H1 (cell line): ENCODE data around the gene KCNMA1. TPM values are rescaled to one million over a fixed set of nuclear protein-coding genes. Genes with fewer than 3 reads are reported as not detected.
A peak's percentile ranks its signal among the peaks of the same experiment; 100 is the strongest.

ENCODE experiments used
- CTCF ChIA-PET: fragments of 300-600 bp; sonication (Branson Sonifier 250); formaldehyde crosslinking; loops from one replicate; lab custom pipeline; 2021; ENCODE audit not compliant: partially characterized antibody; lab: Charles Lee
- POLR2A ChIA-PET: fragments of 300-600 bp; sonication (Branson Sonifier 250); formaldehyde crosslinking; loops from one replicate; lab custom pipeline; 2021; ENCODE audit warnings: inconsistent platforms; ENCODE audit not compliant: partially characterized antibody; lab: Charles Lee
- DNase-seq, 2 experiments: peaks; one replicate each; pipeline versions ENCODE4 v3.0.0 to v3.0.0-alpha.2; 2010 to 2022; ENCODE audit warnings: low spot score in 2 of 2, low read depth in 1 of 2, mixed read lengths in 1 of 2
- FAIRE-seq: peaks from 2 replicates; lab custom pipeline; 2011; peaks lifted over from hg19 to GRCh38; lab: Jason Lieb, UNC
- H2AFZ ChIP-seq: 2 replicates; pipeline ENCODE4 v1.8.1; 2012; ENCODE audit warnings: low read length, inconsistent platforms
- H2AK5ac ChIP-seq: 2 replicates; pipeline ENCODE4 v1.6.1; 2013; ENCODE audit warnings: low read depth, low read length
- H2BK120ac ChIP-seq: replicated peaks from 2 replicates; pipeline ENCODE3; 2013; ENCODE audit warnings: low read depth, low read length, inconsistent platforms
- H2BK12ac ChIP-seq: 2 replicates; pipeline ENCODE4 v1.6.1; 2013; ENCODE audit warnings: low read depth, low read length
- H2BK15ac ChIP-seq: 2 replicates; pipeline ENCODE4 v1.6.1; 2013; ENCODE audit warnings: low read length
- H2BK20ac ChIP-seq: 2 replicates; pipeline ENCODE4 v1.6.1; 2013; ENCODE audit warnings: low read length
- H2BK5ac ChIP-seq: 2 replicates; pipeline ENCODE4 v1.6.1; 2013; ENCODE audit warnings: low read depth, low read length
- H3K14ac ChIP-seq: 2 replicates; pipeline ENCODE4 v1.6.1; 2013; ENCODE audit warnings: inconsistent platforms; ENCODE audit not compliant: insufficient read length
- H3K18ac ChIP-seq: 2 replicates; pipeline ENCODE4 v1.6.1; 2013; ENCODE audit warnings: low read length; ENCODE audit errors: extremely low read depth
- H3K23ac ChIP-seq: 2 replicates; pipeline ENCODE4 v1.6.1; 2013; ENCODE audit warnings: inconsistent platforms; ENCODE audit not compliant: insufficient read length
- H3K23me2 ChIP-seq: 2 replicates; pipeline ENCODE4 v1.6.1; 2013; ENCODE audit warnings: low read depth, low read length
- H3K27ac ChIP-seq: 2 replicates; pipeline ENCODE4 v1.6.1; 2011; ENCODE audit warnings: low read depth, low read length, inconsistent platforms
- H3K27me3 ChIP-seq, 4 experiments: replicated peaks in 1 of 4; 1 replicate in 1 of 4; 2 replicates in 3 of 4; pipeline versions ENCODE4 v1.6.1 to v1.8.1; 2011 to 2013; ENCODE audit warnings: low read length in 3 of 4, mild to moderate bottlenecking in 3 of 4, inconsistent platforms in 2 of 4, mixed read lengths in 2 of 4, moderate library complexity in 1 of 4; ENCODE audit not compliant: control insufficient read depth in 3 of 4, insufficient read depth in 3 of 4; ENCODE audit errors: extremely low read depth in 1 of 4
- H3K36me3 ChIP-seq, 4 experiments: 2 replicates each; pipeline versions ENCODE4 v1.6.1 to v1.8.1; 2011 to 2013; ENCODE audit warnings: mild to moderate bottlenecking in 4 of 4, low read length in 3 of 4, moderate library complexity in 2 of 4, control low read depth in 1 of 4, inconsistent platforms in 1 of 4; ENCODE audit not compliant: insufficient read depth in 4 of 4, control insufficient read depth in 2 of 4
- H3K4ac ChIP-seq: replicated peaks from 2 replicates; pipeline ENCODE3; 2013; ENCODE audit warnings: low read length, low read depth, mixed read lengths, inconsistent platforms; ENCODE audit not compliant: insufficient read length
- H3K4me1 ChIP-seq, 4 experiments: replicated peaks in 1 of 4; 1 replicate in 1 of 4; 2 replicates in 3 of 4; pipeline versions ENCODE4 v1.6.1 to v1.8.1; 2011 to 2013; ENCODE audit warnings: low read length in 3 of 4, inconsistent platforms in 2 of 4, mixed read lengths in 1 of 4; ENCODE audit not compliant: insufficient read depth in 4 of 4, control insufficient read depth in 3 of 4
- H3K4me2 ChIP-seq, 2 experiments: 2 replicates each; pipeline versions ENCODE4 v1.6.1 to v1.8.1; 2011 to 2013; ENCODE audit warnings: low read depth in 2 of 2, low read length in 2 of 2, control low read depth in 1 of 2, inconsistent platforms in 1 of 2, mild to moderate bottlenecking in 1 of 2; ENCODE audit not compliant: insufficient read depth in 1 of 2
- H3K4me3 ChIP-seq, 4 experiments: fragments of 200-600, 300-600 bp in 1 of 4; sonication (generic), shearing (Covaris generic), sonication (Bioruptor Twin) in 1 of 4; 2 replicates each; pipeline versions ENCODE4 v1.5.1 to v1.8.1; 2011 to 2016; ENCODE audit warnings: low read length in 4 of 4, low read depth in 3 of 4, control low read depth in 2 of 4, inconsistent platforms in 2 of 4, mild to moderate bottlenecking in 2 of 4, mixed read lengths in 1 of 4, moderate library complexity in 1 of 4; ENCODE audit not compliant: insufficient read depth in 2 of 4; ENCODE audit errors: extremely low read depth in 1 of 4
- H3K56ac ChIP-seq: replicated peaks from 2 replicates; pipeline ENCODE3; 2013; ENCODE audit warnings: low read depth, mild to moderate bottlenecking, mixed read lengths, low read length, inconsistent platforms; ENCODE audit not compliant: insufficient read length
- H3K79me1 ChIP-seq: 2 replicates; pipeline ENCODE4 v1.6.1; 2013; ENCODE audit warnings: low read depth, low read length, control low read depth
- H3K79me2 ChIP-seq, 2 experiments: 2 replicates each; pipeline versions ENCODE4 v1.6.1 to v1.8.1; 2012 to 2013; ENCODE audit warnings: low read length in 2 of 2, mild to moderate bottlenecking in 2 of 2, inconsistent platforms in 1 of 2; ENCODE audit not compliant: insufficient read depth in 2 of 2, control insufficient read depth in 1 of 2
- H3K9ac ChIP-seq, 4 experiments: replicated peaks in 1 of 4; 1 replicate in 1 of 4; 2 replicates in 3 of 4; pipeline versions ENCODE4 v1.6.1 to v1.8.1; 2011 to 2013; ENCODE audit warnings: low read depth in 3 of 4, low read length in 3 of 4, control low read depth in 2 of 4, mild to moderate bottlenecking in 2 of 4, moderate library complexity in 2 of 4, inconsistent platforms in 1 of 4; ENCODE audit errors: extremely low read depth in 1 of 4
- H3K9me3 ChIP-seq, 2 experiments: 2 replicates each; pipeline versions ENCODE4 v1.6.1 to v1.8.1; 2012 to 2013; ENCODE audit warnings: mild to moderate bottlenecking in 2 of 2, moderate library complexity in 2 of 2, control low read depth in 1 of 2, inconsistent platforms in 1 of 2, low read depth in 1 of 2, low read length in 1 of 2, mixed read lengths in 1 of 2; ENCODE audit not compliant: insufficient read depth in 2 of 2
- H4K20me1 ChIP-seq, 2 experiments: replicated peaks in 1 of 2; 2 replicates each; pipeline versions ENCODE3 to v1.8.1; 2011 to 2013; ENCODE audit warnings: inconsistent platforms in 2 of 2, low read length in 2 of 2, mild to moderate bottlenecking in 1 of 2; ENCODE audit not compliant: insufficient read depth in 2 of 2, control insufficient read depth in 1 of 2
- H4K5ac ChIP-seq: 2 replicates; pipeline ENCODE4 v1.6.1; 2013; ENCODE audit warnings: low read length, low read depth, mixed read lengths, inconsistent platforms; ENCODE audit not compliant: insufficient read length
- H4K8ac ChIP-seq: 2 replicates; pipeline ENCODE4 v1.8.0; 2013; ENCODE audit warnings: mild to moderate bottlenecking, moderate library complexity, low read length, inconsistent platforms; ENCODE audit not compliant: insufficient read depth; ENCODE audit errors: extremely low read depth
- H4K91ac ChIP-seq: replicated peaks from 2 replicates; pipeline ENCODE3; 2013; ENCODE audit warnings: low read length, mixed read lengths, inconsistent platforms; ENCODE audit not compliant: insufficient read length
- RNF2 ChIP-seq: fragments of 200-900, 300-1000 bp; sonication (generic); IDR thresholded peaks from 2 replicates; pipeline ENCODE4 v1.7.1; 2016; ENCODE audit warnings: borderline replicate concordance, low read depth, mild to moderate bottlenecking, antibody characterized with exemption, low read length; ENCODE audit not compliant: poor library complexity, severe bottlenecking; ENCODE audit errors: missing control alignments
- whole genome bisulfite sequencing, 2 experiments: shearing (Covaris generic) in 1 of 2; methylation state at CpG; one replicate each; pipeline versions ENCODE4 v1.1.6 to v1.1.7; 2013 to 2015; ENCODE audit warnings: low lambda C conversion rate in 2 of 2, mixed read lengths in 2 of 2, inconsistent platforms in 1 of 2, low coverage in 1 of 2, missing lambda C conversion rate in 1 of 2; ENCODE audit not compliant: insufficient replicate concordance in 2 of 2, insufficient coverage in 1 of 2, insufficient read length in 1 of 2; ENCODE audit errors: extremely low coverage in 1 of 2, missing lambda C conversion rate in 1 of 2; 5-methylcytosine and 5-hydroxymethylcytosine counted together
- polyA plus RNA-seq, 7 experiments: library from polyadenylated mRNA; depleted of rRNA in 3 of 7; stranded (reverse) in 5 of 7; unstranded in 2 of 7; fragments of >200 nt in 5 of 7; fragments of 200-250 nt in 2 of 7; gene quantifications; 1 replicate in 5 of 7; 2 replicates in 1 of 7; 4 replicates in 1 of 7; pipeline versions ENCODE4 v1.2.1 to v1.2.3, GENCODE V29; 2011 to 2013; ENCODE audit warnings: missing spikeins in 2 of 7, mixed read lengths in 2 of 7
- total RNA-seq: library from RNA; stranded (reverse); fragmentation: NEBNext Ultra II Directional; extraction: Animal tissue kit (Norgen Biotek cat#: 25700); gene quantifications from 2 replicates; pipeline ENCODE4 v1.2.1, GENCODE V29; 2021

Gene KCNMA1
- total and polyA plus RNA-seq, 2 of the 8 experiments (the other 6 are each of a cell fraction or from before 2014, with no cell fraction given): 10.2 to 11.1 TPM

- Histone ChIP-seq H3K27ac (no peak overlapping the region; the same call in 1 of the 2 replicates), H2BK5ac (no peak overlapping the region), H3K27me3 (no peaks in the 10 kb centered on the region), H3K56ac (no peak overlapping the region), H4K20me1 (no peaks in the 10 kb centered on the region), H3K9ac (no peak overlapping the region), H2BK15ac (no peak overlapping the region), H2AFZ (no peak overlapping the region), H4K5ac (no peak overlapping the region), H3K4me1 (0 out of 7 replicates have a peak, but pooled peaks cover 0 to 4% (median 0%) of the 10 kb centered on the region in 4 experiments), H4K91ac (no peak overlapping the region), H4K8ac (no peak overlapping the region), H3K4me3 (no peak overlapping the region), H3K4me2 (no peak overlapping the region), H2BK12ac (no peak overlapping the region), H3K36me3 (no peaks in the 10 kb centered on the region), H3K79me2 (no peaks in the 10 kb centered on the region), H3K18ac (no peak overlapping the region), H3K79me1 (no peaks in the 10 kb centered on the region), H3K23me2 (no peaks in the 10 kb centered on the region), H3K9me3 (no peaks in the 10 kb centered on the region), H3K4ac (no peak overlapping the region), H2BK20ac (peak overlapping the region; percentile 86; the same call in 1 of the 2 replicates), H2BK120ac (no peak overlapping the region), H3K14ac (no peak overlapping the region), H3K23ac (no peak overlapping the region), H2AK5ac (no peak overlapping the region)
- ChIA-PET POLR2A (no interaction called here), CTCF (interaction anchor here (2.1 kb wide), 1 partner anchor 12 kb away, joined by 8 read pairs; no protein-coding TSS in a partner anchor)
- 89% methylated on average over 6 of the region's 7 CpGs; no CpG with 5 or more reads in 1 of the 2 experiments for WGBS, 2 experiments
- FAIRE-seq (no peak), DNase-seq (no peak)
- TF ChIP-seq RNF2: no peak
Observed at GRCh38 chr10:77545585-77545984, 92.0 kb downstream of the KCNMA1 start.
